Liver (tissue), 9 donors: ENCODE measurements around the gene NIPAL3. TPM values are rescaled to one million over a fixed set of nuclear protein-coding genes. Genes with fewer than 3 reads are reported as not detected.

Experiments
- DNase-seq: peaks from one replicate; pipeline ENCODE4 v3.0.0-alpha.2; 2017; ENCODE audit warnings: low spot score
- H3K27ac ChIP-seq, 2 donors: one replicate each; pipeline ENCODE4 v1.7.0; 2013; ENCODE audit warnings: inconsistent platforms in 2 of 2, low read length in 2 of 2, control low read depth in 1 of 2, low read depth in 1 of 2, mild to moderate bottlenecking in 1 of 2
- H3K27me3 ChIP-seq, 4 donors: one replicate each; pipeline versions ENCODE4 v1.6.1 to v1.7.0; 2013; ENCODE audit warnings: low read length in 3 of 4, inconsistent platforms in 1 of 4, mild to moderate bottlenecking in 1 of 4, moderate library complexity in 1 of 4; ENCODE audit not compliant: control insufficient read depth in 4 of 4, insufficient read depth in 4 of 4
- H3K36me3 ChIP-seq, 4 donors: one replicate each; pipeline versions ENCODE4 v1.6.1 to v1.7.0; 2013; ENCODE audit warnings: low read length in 3 of 4, mild to moderate bottlenecking in 3 of 4, low read depth in 1 of 4, moderate library complexity in 1 of 4; ENCODE audit not compliant: control insufficient read depth in 4 of 4, insufficient read depth in 3 of 4
- H3K4me1 ChIP-seq, 4 donors: one replicate each; pipeline versions ENCODE4 v1.6.1 to v1.7.0; 2013; ENCODE audit warnings: low read length in 3 of 4, mild to moderate bottlenecking in 3 of 4, moderate library complexity in 1 of 4; ENCODE audit not compliant: control insufficient read depth in 4 of 4, insufficient read depth in 4 of 4
- H3K4me3 ChIP-seq, 3 donors: one replicate each; pipeline versions ENCODE4 v1.6.1 to v1.7.0; 2013; ENCODE audit warnings: low read length in 3 of 3, control low read depth in 1 of 3, low read depth in 1 of 3, mild to moderate bottlenecking in 1 of 3
- H3K9ac ChIP-seq, 2 donors: one replicate each; pipeline ENCODE4 v1.7.0; 2013; ENCODE audit warnings: low read length in 2 of 2, mild to moderate bottlenecking in 2 of 2, moderate library complexity in 2 of 2, control low read depth in 1 of 2, low read depth in 1 of 2
- H3K9me3 ChIP-seq, 4 donors: one replicate each; pipeline versions ENCODE4 v1.6.1 to v1.7.0; 2013; ENCODE audit warnings: low read length in 3 of 4; ENCODE audit not compliant: control insufficient read depth in 4 of 4
- ATF3 ChIP-seq: IDR thresholded peaks from 2 replicates; pipeline ENCODE4 v1.6.1; 2016; ENCODE audit warnings: antibody characterized with exemption
- CTCF ChIP-seq: fragments of 150-350 bp; IDR thresholded peaks from 2 replicates; pipeline ENCODE4 v1.5.1; 2017; ENCODE audit warnings: improper control_type of control experiment, low read depth, low read length; ENCODE audit not compliant: missing input control
- EGR1 ChIP-seq, 2 donors: IDR thresholded peaks; 2 replicates each; pipeline ENCODE4 v1.6.1; 2016 to 2018; ENCODE audit warnings: antibody characterized with exemption in 2 of 2, low read depth in 2 of 2
- FOXA1 ChIP-seq: IDR thresholded peaks from 2 replicates; pipeline ENCODE4 v1.6.1; 2016; ENCODE audit warnings: antibody characterized with exemption
- FOXA2 ChIP-seq: IDR thresholded peaks from 2 replicates; pipeline ENCODE4 v1.6.1; 2016; ENCODE audit warnings: antibody characterized with exemption
- GABPA ChIP-seq, 2 donors: IDR thresholded peaks in 1 of 2; conservative IDR thresholded peaks in 1 of 2; 2 replicates each; pipeline ENCODE4 v1.6.1; 2016; ENCODE audit warnings: antibody characterized with exemption in 2 of 2, mild to moderate bottlenecking in 1 of 2, moderate library complexity in 1 of 2
- HNF4A ChIP-seq, 2 donors: conservative IDR thresholded peaks; 2 replicates each; pipeline ENCODE4 v1.6.1; 2016; ENCODE audit warnings: antibody characterized with exemption in 2 of 2, mild to moderate bottlenecking in 2 of 2
- HNF4G ChIP-seq: IDR thresholded peaks from 2 replicates; pipeline ENCODE4 v1.6.1; 2016; ENCODE audit warnings: antibody characterized with exemption
- JUND ChIP-seq, 2 donors: IDR thresholded peaks; 2 replicates each; pipeline ENCODE4 v1.6.1; 2016; ENCODE audit warnings: antibody characterized with exemption in 2 of 2
- MAX ChIP-seq: IDR thresholded peaks from 2 replicates; pipeline ENCODE4 v1.6.1; 2016; ENCODE audit warnings: antibody characterized with exemption
- NR2F2 ChIP-seq: IDR thresholded peaks from 2 replicates; pipeline ENCODE4 v1.6.1; 2016; ENCODE audit warnings: antibody characterized with exemption
- RAD21 ChIP-seq, 2 donors: IDR thresholded peaks; 2 replicates each; pipeline ENCODE4 v1.6.1; 2016; ENCODE audit warnings: antibody characterized with exemption in 2 of 2, mild to moderate bottlenecking in 2 of 2
- REST ChIP-seq: IDR thresholded peaks from 2 replicates; pipeline ENCODE4 v1.6.1; 2016; ENCODE audit warnings: antibody characterized with exemption, mild to moderate bottlenecking
- RXRA ChIP-seq, 2 donors: IDR thresholded peaks; 2 replicates each; pipeline ENCODE4 v1.6.1; 2017 to 2018; ENCODE audit warnings: antibody characterized with exemption in 2 of 2, mild to moderate bottlenecking in 1 of 2
- SP1 ChIP-seq: IDR thresholded peaks from 2 replicates; pipeline ENCODE4 v1.6.1; 2018; ENCODE audit warnings: antibody characterized with exemption, mild to moderate bottlenecking
- TAF1 ChIP-seq: conservative IDR thresholded peaks from 2 replicates; pipeline ENCODE4 v1.6.1; 2016; ENCODE audit warnings: antibody characterized with exemption, mild to moderate bottlenecking
- YY1 ChIP-seq: IDR thresholded peaks from 2 replicates; pipeline ENCODE4 v1.6.1; 2016; ENCODE audit warnings: antibody characterized with exemption, mild to moderate bottlenecking
- ZBTB33 ChIP-seq: IDR thresholded peaks from 2 replicates; pipeline ENCODE4 v1.6.1; 2016; ENCODE audit warnings: antibody characterized with exemption
- WGBS: extraction: QIAGEN DNeasy Blood & Tissue Kit; methylation state at CpG from one replicate; pipeline ENCODE4 v1.1.7; 2013; 5-methylcytosine and 5-hydroxymethylcytosine counted together
- polyA plus RNA-seq, 2 donors: library from polyadenylated mRNA; stranded (reverse) in 1 of 2; unstranded in 1 of 2; fragments of 200-250 nt in 1 of 2; fragments of >200 nt in 1 of 2; fragmentation: Nextera tagmentation in 1 of 2; extraction: Ambion mirVana in 1 of 2; gene quantifications; one replicate each; pipeline versions ENCODE4 v1.2.1 to v1.2.3, GENCODE V29; 2013 to 2015
- total RNA-seq, 2 donors: library from RNA; depleted of rRNA; stranded (reverse); fragments of >200 nt; gene quantifications; one replicate each; pipeline ENCODE4 v1.2.3, GENCODE V29; 2014
- donor health status: healthy.
- donor health status: healthy.
- donor health status: healthy.
- donor health status: healthy.
- donor health status: healthy.

The NIPAL3 gene
- total and polyA plus RNA-seq, 4 donors = 3.0 to 12.0 (median 6.0) TPM

- Histone ChIP-seq H3K4me3 (no peak overlapping the region), H3K4me1 (no peaks in the 10 kb centered on the region), H3K9ac (no peak overlapping the region), H3K27me3 (no peaks in the 10 kb centered on the region), H3K9me3 (no peaks in the 10 kb centered on the region), H3K36me3 (peaks cover 0 to 16% (median 4%) of the 10 kb centered on the region in 4 donors), H3K27ac (no peak overlapping the region)
- no peak for DNase-seq
- 78% methylated on average over 7 of the region's 7 CpGs for WGBS
- TF ChIP-seq MAX (no peak), ZBTB33 (no peak), SP1 (no peak), HNF4A (conservative IDR thresholded peaks at IDR 0.05) (no peak), JUND (IDR thresholded peaks at IDR 0.05) (no peak), RAD21 (IDR thresholded peaks at IDR 0.05) (no peak), TAF1 (no peak), GABPA (IDR thresholded peaks at IDR 0.05 in 1 of 2, conservative IDR thresholded peaks at IDR 0.05 in 1 of 2) (no peak), NR2F2 (no peak), RXRA (IDR thresholded peaks at IDR 0.05) (no peak), REST (no peak), YY1 (no peak), CTCF (no peak), FOXA2 (no peak), FOXA1 (no peak), EGR1 (IDR thresholded peaks at IDR 0.05; ENCODE audit: low read depth in 2 of 2) (no peak), HNF4G (no peak), ATF3 (no peak)
Measured at GRCh38 chr1:24425922-24426321, 10.3 kb downstream of the NIPAL3 start.
